ENCODE data around the gene DDC.

DNA sequence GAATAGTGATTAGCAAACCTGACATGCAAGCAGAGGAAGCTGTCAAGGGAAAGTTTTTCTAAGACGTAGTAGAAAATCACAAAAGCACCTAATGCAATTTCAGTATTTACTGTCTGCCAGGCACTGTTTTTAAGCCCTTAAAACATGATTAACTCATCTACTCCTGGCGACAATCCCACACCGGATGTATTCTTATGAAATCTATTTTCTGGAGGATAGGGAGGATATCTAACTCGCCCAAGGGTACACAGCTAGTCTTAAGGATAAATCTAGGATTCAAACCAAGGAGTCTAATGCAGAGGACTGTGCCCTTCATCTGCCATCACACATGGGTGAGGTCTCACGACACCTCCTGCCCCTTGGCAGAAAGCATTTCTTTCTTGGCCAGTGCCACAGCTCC lies 67.2 kb downstream of the DDC start:
- TF ChIP-seq POLR2AphosphoS5 (IDR thresholded peaks at IDR 0.05; ENCODE audit: insufficient read depth, low read depth, low read length) (no peak), EZH2 (IDR thresholded peaks at IDR 0.05; ENCODE audit: borderline replicate concordance, low read depth, low read length, severe bottlenecking) (no peak), CTCF (IDR thresholded peaks at IDR 0.05; ENCODE audit: extremely low read depth in 1 of 2, insufficient read depth in 1 of 2, low read depth in 1 of 2, low read length in 2 of 2) (no peak)
